ENCODE results near the gene ATP6V0C.
"Not testable (repeated sequence)": the region's sequence is repeated elsewhere in the genome, so short reads cannot be mapped to it uniquely, and the experiment has no call there.

ATP6V0C gene

DNA sequence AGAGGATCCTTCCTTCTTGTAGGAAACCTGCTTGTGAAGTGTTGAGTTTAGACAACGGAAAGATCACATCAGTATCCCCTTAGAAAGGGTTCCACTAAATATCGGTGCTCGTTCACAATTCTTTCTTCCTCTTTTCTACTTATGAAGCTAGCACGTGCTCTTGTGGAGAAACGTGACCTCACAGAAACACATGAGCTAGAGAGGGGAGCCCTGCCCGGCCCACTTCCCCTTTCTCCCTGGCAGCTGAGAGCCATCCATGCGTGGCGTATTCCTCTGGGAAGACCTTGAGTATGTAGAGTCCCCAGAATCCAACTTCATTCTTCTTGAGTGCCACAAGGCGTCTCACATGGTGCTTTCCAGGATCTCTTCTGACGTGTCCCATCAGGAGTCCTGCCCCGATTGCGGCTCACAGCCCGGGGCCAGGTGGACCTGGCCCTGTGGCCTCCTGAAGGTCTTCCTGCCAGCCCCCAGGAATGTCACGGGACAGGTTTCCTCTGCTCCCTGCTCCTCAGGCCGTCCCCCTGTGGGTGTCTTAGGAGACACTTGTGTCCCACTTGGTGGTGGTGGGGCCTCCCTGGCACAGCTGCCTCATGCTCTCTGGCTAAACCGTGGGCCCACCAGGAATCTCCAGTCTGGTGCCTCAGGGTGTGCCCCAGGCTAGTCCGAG is 46.5 kb downstream of the ATP6V0C start:
- DNase-seq, result not testable (repeated sequence)

DNA sequence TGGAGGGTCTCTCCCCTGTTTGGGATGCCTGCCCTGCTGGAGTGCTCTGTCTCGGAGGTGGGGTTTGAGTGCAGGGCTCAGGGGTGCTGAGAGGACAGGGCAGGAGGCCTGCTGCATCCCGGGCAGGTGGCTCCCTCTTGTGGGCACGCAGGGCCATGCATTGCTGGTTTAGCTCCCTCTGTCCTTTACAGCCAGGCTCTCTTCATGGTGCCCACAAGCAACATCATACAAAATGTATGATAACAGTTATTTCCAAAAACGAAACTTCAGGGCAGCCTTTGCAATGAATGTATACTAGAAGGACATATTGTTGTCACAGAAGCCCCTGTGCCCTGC is 47.0 kb downstream of the ATP6V0C start:
- DNase-seq, result not testable (repeated sequence)

DNA sequence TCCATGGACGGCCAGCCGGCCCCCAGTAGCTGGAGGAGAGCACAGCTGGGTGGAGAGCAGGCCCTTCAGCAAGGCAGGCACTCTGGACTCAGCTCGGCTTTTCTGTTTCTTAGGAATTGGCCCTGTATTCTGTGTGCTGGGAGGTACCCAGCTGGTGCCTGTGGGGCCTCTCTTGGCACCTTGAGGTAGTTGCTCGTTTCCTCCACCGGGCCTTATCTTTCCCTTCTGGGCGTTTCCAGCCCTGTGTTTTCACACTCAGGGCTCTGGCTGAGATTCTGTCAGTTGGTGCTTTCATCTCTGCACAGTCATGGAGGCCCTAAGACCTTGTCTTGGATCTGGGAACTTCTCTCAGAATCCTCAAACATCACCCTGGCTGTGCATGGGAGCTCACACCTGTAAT is 53.8 kb downstream of the ATP6V0C start:
- DNase-seq, result not testable (repeated sequence)

GRCh38 chr16:2568573-2568972 is 54.8 kb downstream of the ATP6V0C start:
- DNase-seq, result not testable (repeated sequence)

Measured in suppressor macrophage treated with lipopolysaccharide for 1 hour (primary cell).